NT2/D1 (cell line): Measurements from ENCODE around the gene TBC1D22A.

Source experiments
- YY1 ChIP-seq: IDR thresholded peaks from 2 replicates; pipeline ENCODE4 v1.6.1; 2011; ENCODE audit not compliant: insufficient read length, insufficient read depth
- ZNF274 ChIP-seq: IDR thresholded peaks from 2 replicates; pipeline ENCODE4 v1.6.1; 2011; ENCODE audit warnings: mild to moderate bottlenecking, low read depth, low read length

GRCh38 chr22:46902436-46902835 lies 140.0 kb downstream of the TBC1D22A start:
- no peak for TF ChIP-seq ZNF274
- no peak for TF ChIP-seq YY1
